HL-60/S4 treated with phorbol 12-myristate 13-acetate at 8.2 ng/mL for 4 days and 3 days (cell line): ENCODE measurements around the gene ADAMTS17.

Experiments used
- in situ Hi-C: fragments of 300-500 bp; cut with MboI; formaldehyde crosslinking; loops from 2 replicates; pipeline ENCODE4 v1.15.0; 2022; ENCODE audit warnings: low sequenced_read_pairs

The ADAMTS17 gene

GRCh38 chr15:100341239-100341749, 481 bp downstream of the ADAMTS17 start:
- in situ Hi-C loops = loop anchor here (25.0 kb wide), 1 partner anchor 404 kb away; no protein-coding TSS in a partner anchor

- in situ Hi-C loops = loop anchor here (25.0 kb wide), 1 partner anchor 403 kb away; no protein-coding TSS in a partner anchor
Observed at GRCh38 chr15:100340721-100341238, 995 bp downstream of the ADAMTS17 start.

DNA sequence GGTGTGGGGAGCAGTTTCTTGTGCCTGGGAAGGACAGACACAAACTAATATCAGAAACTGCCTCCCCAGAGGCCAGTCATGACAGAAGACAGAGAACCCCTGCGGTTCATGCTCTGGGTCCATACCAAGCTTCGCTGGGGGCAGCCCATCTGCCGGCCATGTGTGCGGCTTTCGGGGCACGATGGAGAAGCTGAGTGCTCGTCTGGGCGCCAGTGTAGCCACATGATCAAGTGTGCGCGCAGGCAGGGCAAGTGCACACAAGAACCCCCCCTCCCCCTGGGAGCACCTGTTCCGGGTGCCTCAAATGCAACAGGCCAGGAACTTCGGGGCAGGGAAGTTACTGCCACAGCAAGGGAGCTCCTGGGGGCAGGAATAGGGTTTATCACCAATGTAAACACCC, 1.8 kb downstream of the ADAMTS17 start:
- in situ Hi-C loops = loop anchor here (25.0 kb wide), 1 partner anchor 403 kb away; no protein-coding TSS in a partner anchor

DNA sequence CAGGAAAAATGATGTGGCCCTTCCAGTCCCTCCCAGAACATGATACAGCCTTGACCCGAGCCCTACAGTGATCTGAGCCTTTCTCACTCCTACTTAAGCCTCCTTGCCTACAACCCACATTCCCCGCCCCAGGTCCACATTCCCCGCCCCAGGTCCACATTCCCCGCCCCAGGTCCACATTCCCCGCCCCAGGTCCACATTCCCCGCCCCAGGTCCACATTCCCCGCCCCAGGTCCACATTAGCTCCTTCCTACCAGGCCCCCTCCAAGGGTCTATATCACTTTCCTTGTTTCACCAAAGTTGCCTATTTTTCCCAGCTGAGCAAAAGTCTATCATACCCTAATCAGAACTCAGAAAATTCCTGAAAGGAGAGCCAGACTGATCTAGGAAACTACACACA, 2.3 kb downstream of the ADAMTS17 start:
- in situ Hi-C loops = loop anchor here (25.0 kb wide), 1 partner anchor 402 kb away; no protein-coding TSS in a partner anchor

GRCh38 chr15:100338971-100339444, 2.8 kb downstream of the ADAMTS17 start:
- in situ Hi-C loops = loop anchor here (25.0 kb wide), 1 partner anchor 402 kb away; no protein-coding TSS in a partner anchor

GRCh38 chr15:100338247-100338646, 3.5 kb downstream of the ADAMTS17 start:
- in situ Hi-C loops = loop anchor here (25.0 kb wide), 1 partner anchor 401 kb away; no protein-coding TSS in a partner anchor

DNA sequence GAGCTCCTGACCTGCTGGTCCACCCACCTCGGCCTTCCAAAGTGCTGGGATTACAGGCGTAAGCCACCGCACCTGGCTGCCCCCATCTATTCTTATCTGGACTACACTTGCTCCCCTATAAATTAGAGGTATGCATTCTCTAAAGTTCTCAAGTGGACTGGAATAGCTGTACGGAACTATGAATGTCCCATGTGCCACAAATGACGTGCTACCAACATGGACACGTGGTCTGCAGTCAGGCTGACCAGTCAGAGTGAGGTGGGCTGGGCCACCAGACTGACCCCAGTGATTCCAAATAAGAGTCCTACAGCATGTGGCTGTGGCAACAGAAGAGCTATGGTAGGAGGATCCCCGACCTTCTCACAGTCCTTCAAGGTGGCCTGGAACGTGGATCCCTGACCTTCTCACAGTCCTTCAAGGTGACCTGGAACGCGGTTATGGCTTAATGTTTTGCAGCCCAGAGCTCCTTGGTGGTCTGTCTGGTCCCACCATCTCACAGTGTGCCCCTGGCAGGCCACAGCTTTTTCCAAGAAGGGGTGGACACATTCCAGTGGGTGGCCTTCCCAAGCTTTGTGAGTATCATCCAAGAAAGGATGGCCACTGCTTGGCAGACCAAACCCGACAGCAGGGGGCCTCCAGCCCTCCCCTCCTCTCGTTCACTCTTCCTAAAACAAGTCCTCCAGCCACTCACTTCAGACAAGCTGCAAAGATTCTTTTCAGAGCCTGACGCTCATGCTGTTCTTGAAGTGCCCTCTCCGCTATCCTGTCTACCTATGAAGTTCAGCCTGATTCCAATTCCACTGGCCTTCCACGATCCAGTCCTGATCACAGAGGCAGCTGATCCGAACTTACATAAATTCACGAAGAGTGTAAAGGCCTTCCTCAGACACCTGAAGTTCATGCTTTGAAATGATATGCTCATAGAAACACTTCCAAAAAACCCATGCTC, 4.4 kb downstream of the ADAMTS17 start:
- in situ Hi-C loops = loop anchor here (25.0 kb wide), 1 partner anchor 400 kb away; no protein-coding TSS in a partner anchor

DNA sequence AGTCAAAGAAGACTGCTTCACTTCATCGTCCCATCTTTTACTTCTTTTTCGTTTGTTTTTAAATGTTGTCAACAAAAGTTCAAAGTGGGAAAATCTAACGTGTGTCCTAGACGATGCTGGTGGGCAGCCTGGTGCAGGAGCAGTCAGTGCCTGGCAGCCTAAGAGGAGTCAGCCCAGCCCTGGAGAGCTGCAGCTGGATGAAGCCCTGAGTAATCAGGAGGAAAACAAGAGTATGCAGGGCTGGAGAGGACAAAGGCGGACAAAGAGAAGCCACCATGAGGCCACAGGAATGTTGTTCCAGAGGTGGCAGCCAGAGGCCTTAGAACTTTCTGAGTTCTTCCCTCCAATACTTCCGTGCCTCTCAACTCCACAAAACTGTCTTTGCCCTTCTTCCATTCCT, 5.7 kb downstream of the ADAMTS17 start:
- in situ Hi-C loops = loop anchor here (25.0 kb wide), 1 partner anchor 399 kb away; no protein-coding TSS in a partner anchor

DNA sequence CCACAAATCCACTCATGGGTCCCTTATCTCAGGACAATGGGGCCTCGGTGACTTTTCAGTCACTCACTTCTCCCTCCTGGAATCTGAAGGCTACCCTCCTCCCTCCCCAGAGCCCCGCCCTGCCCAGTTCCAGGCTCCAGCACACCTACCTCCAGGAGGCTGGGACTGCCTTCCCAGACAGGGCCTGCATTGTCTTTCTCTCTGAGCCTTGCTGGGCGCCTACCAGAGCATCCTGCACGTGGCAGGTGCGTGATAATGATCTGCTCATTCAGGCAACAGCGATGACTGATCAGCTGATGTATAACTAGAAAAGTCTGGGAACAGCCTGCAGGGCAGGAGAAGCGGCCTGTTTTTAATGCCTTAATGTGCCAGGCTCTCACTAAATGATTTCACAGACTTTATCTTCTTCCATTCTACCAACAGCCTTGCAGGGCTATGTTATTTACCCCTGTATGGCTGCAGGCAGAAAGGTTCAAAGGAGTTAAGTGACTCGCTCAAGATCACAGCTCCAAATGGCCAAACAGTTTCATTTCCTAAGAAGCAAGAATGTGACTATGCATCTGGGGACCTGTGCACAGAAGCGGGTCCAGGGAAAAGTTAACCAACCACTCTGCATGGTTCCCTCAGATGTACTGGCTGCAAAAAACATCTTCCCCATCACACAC, 6.3 kb downstream of the ADAMTS17 start:
- in situ Hi-C loops = loop anchor here (25.0 kb wide), 1 partner anchor 398 kb away; no protein-coding TSS in a partner anchor

DNA sequence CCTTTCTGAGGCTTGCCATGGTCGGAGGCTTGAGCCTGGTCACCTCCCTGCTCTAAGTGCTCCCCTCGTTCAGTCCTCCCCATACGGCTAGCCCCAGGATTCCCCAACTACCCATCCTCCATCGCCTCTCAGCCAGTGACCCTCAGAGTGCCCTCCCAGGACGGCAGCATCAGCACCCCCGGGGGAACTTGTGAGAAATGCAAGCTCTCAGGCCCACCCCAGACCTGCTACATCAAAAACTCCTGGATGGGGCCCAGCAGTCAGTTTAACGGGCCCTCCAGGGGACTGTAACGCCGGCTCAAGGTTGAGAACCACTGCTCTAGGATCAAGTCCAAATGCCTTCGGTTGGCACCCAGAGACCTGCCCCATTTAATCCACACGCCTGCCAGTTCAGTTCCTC, 6.9 kb downstream of the ADAMTS17 start:
- in situ Hi-C loops = loop anchor here (25.0 kb wide), 1 partner anchor 398 kb away; no protein-coding TSS in a partner anchor

- in situ Hi-C loops = loop anchor here (25.0 kb wide), 1 partner anchor 397 kb away; no protein-coding TSS in a partner anchor
Observed at GRCh38 chr15:100334456-100334855, 7.3 kb downstream of the ADAMTS17 start.

- in situ Hi-C loops = loop anchor here (25.0 kb wide), 1 partner anchor 397 kb away; no protein-coding TSS in a partner anchor
Observed at GRCh38 chr15:100334015-100334414, 7.8 kb downstream of the ADAMTS17 start.

GRCh38 chr15:100333236-100333635, 8.5 kb downstream of the ADAMTS17 start:
- in situ Hi-C loops = loop anchor here (25.0 kb wide), 1 partner anchor 396 kb away; no protein-coding TSS in a partner anchor

GRCh38 chr15:100332721-100333120, 9.1 kb downstream of the ADAMTS17 start:
- in situ Hi-C loops = loop anchor here (25.0 kb wide), 1 partner anchor 395 kb away; no protein-coding TSS in a partner anchor

DNA sequence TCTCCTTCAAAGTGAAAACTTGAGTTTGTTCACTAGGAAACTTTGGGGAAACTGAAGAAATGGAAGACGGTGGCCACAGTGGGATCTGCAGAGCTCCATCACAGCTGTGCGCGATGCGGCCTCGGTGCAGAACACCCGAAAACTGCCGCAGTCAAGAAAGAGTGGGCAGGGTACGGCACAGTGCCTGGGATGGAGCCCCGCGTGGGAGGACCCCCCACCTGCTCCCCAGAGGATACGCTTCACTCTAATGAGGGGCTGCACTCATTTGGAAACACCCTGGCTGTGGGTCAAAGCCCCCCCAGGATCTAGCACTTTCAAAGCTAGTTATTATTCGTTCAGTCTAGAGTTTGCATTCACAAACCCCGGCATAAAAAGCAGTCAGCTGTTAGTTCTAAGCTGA, 9.5 kb downstream of the ADAMTS17 start:
- in situ Hi-C loops = loop anchor here (25.0 kb wide), 1 partner anchor 395 kb away; no protein-coding TSS in a partner anchor

DNA sequence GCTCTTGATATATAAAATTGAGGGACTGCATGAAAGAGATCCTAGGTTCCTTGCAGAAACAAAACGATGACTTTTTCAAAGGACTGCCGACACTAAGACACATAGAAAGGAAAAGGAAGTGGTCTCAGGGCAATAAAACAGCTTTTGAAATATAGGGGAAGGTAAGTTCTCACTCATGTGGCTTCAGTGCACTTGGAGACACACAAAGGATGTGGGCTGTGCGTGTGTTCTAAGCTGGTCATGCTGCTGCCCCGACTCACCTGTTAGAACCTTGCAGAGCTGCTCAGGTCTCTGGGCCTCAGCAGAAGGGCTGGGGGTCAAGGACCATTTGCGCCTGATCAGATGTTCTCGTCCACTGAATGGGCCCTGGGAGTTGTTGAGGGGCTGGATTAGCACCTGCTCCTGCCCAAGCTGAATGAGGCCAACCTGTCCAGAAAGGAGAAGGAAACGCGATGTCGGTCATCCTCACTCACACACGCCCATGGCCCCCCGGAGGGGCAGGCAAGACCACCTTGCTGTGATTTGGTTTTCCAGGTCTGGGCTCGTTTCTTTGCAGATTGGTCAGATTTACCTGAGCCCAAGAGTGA, 11.1 kb downstream of the ADAMTS17 start:
- in situ Hi-C loops = loop anchor here (25.0 kb wide), 1 partner anchor 393 kb away; no protein-coding TSS in a partner anchor

DNA sequence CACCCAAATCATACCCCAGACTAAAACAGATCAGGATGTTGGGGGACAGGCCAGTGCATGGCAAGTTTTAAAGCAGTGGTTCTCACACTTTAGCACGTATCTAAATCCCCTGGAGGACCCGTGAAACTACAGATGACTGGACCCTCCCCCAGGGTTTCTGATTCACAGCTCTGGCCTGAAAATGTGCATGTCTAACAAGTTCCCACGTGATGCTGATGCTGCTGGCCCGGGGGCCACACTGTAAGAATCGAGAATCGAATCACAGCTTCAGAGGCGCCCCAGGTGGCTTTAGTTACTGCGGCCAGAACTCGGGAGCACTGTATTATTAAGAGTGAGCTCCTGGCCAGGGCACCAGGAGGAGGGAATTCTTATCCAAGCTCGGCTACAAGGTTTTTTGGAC, 11.6 kb downstream of the ADAMTS17 start:
- in situ Hi-C loops = loop anchor here (25.0 kb wide), 1 partner anchor 393 kb away; no protein-coding TSS in a partner anchor

DNA sequence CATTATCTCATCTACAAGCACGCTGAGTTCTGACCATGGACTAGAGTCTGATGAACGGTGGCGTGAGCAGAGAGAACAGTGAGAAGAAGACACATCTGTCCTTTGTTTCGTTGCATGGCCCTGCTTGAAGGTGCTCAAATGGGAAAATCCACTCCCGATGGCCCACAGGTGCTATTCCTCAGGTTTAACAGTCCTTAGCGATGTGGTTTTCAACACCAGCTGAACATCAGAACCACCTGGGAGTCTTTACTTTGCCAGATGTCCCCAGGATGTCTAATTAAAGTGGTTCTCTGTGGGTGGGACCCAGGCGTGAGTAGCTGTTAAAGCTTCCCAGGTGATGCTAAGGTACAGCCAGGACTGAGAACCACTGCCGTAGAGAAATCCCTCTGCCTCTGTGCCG, 13.0 kb downstream of the ADAMTS17 start:
- in situ Hi-C loops = loop anchor here (25.0 kb wide), 1 partner anchor 391 kb away; no protein-coding TSS in a partner anchor

DNA sequence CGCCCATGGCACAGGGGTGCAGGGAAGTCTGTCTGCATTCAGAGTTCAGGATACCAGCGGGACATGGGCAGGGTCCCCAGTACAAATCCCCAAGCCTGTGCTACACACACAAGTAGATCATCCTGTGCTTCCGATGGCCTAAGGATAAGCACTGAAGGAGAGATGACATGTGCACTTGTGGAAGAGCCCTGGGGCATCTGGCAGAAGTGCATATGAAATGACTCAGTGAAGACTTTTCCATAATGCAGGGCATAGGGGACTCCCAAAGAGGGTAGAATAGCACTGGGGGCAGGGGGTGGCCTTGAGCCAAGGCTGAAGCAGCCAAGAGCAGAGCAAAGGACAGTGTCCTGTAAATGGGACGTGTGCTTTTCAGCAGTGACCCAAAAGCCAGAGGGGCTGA, 22.9 kb downstream of the ADAMTS17 start:
- in situ Hi-C loops = no loop called here
